Mucosa of stomach (tissue), 1 donor: ENCODE measurements around the gene CT47C1.

Experiments used
- H3K27me3 ChIP-seq: one replicate; pipeline ENCODE4 v1.7.0; 2013; ENCODE audit warnings: mild to moderate bottlenecking, low read length; ENCODE audit not compliant: control insufficient read depth, insufficient read depth
- H3K36me3 ChIP-seq: one replicate; pipeline ENCODE4 v1.7.0; 2013; ENCODE audit warnings: low read length; ENCODE audit not compliant: control insufficient read depth, insufficient read depth
- H3K4me1 ChIP-seq: one replicate; pipeline ENCODE4 v1.7.0; 2013; ENCODE audit warnings: mild to moderate bottlenecking, low read length; ENCODE audit not compliant: control insufficient read depth, insufficient read depth
- H3K4me3 ChIP-seq: one replicate; pipeline ENCODE4 v1.7.0; 2013; ENCODE audit warnings: low read length
- H3K9ac ChIP-seq: one replicate; pipeline ENCODE4 v1.7.0; 2013; ENCODE audit warnings: mild to moderate bottlenecking, low read length, moderate library complexity
- H3K9me3 ChIP-seq: one replicate; pipeline ENCODE4 v1.7.0; 2013; ENCODE audit warnings: mild to moderate bottlenecking, low read length, moderate library complexity; ENCODE audit not compliant: control insufficient read depth
- donor health status: Pancreatic carcinoma.

The CT47C1 gene

DNA sequence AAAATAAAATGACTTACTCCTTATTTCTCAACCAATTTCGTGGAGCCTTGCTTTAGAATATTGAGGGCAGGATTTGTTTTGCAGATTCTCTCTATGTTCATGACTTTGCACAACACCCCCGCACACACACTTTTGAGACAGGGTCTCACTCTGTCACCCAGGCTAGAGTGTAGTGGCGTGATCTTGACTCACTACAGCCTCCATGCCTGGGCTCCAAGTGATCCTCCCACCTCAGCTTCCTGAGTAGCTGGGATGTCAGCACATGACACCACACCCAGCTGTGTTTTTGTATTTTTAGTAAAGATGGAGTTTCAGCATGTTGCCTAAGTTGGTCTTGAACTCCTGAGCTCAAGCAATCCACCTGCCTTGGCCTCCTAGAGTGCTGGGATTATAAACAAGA lies 12.0 kb downstream of the CT47C1 start:
- Histone ChIP-seq H3K4me1 (no peaks in the 10 kb centered on the region), H3K4me3 (no peak overlapping the region), H3K9ac (no peak overlapping the region), H3K36me3 (no peaks in the 10 kb centered on the region), H3K27me3 (no peaks in the 10 kb centered on the region), H3K9me3 (no peaks in the 10 kb centered on the region)

- Histone ChIP-seq H3K9ac (no peak overlapping the region), H3K36me3 (no peaks in the 10 kb centered on the region), H3K9me3 (no peaks in the 10 kb centered on the region), H3K4me1 (no peaks in the 10 kb centered on the region), H3K4me3 (no peak overlapping the region), H3K27me3 (no peaks in the 10 kb centered on the region)
Observed at GRCh38 chrX:119087121-119087520, 14.3 kb downstream of the CT47C1 start.

DNA sequence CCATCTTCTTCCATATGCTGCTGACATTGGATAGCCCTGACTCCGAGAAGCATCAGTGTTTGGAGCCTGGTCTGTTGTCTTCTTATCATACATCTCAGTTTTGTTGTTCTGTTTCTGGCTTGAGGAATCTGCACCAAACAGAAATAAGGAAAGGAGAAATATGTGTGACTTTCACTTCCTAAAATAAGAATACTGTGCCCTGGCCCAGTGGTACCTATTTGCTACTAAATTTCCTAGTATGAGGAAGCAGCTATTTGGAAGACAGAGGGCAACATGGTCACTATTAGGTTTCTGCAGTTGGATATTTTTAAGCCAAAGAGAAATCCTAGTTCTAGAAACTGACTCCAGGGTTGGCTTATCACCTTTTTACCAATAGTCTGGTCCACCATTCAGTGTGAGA lies 16.8 kb downstream of the CT47C1 start:
- Histone ChIP-seq H3K27me3 (no peaks in the 10 kb centered on the region), H3K4me1 (no peaks in the 10 kb centered on the region), H3K4me3 (no peak overlapping the region), H3K9ac (no peak overlapping the region), H3K36me3 (no peaks in the 10 kb centered on the region), H3K9me3 (no peaks in the 10 kb centered on the region)

DNA sequence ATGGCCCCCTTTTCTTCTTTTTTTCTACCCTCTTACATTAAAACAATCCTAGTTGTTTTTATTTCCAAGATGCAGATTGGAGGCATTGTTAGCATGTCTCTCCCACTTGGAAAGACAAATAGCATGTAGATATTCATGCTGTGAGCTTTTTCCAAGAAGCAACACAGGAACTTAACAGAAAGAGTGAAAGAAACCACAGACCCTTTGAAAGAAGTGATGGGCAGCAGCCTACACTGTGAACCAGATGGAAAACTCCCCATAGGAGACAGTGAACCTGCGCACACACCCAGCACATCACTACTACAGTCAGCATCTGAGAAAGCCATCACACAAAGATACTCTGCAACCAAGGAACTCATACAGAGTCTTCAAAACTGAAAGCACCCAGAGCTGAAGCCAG lies 17.8 kb downstream of the CT47C1 start:
- no peak overlapping the region for H3K4me3 ChIP-seq
- H3K9me3 ChIP-seq: no peaks in the 10 kb centered on the region
- no peaks in the 10 kb centered on the region for H3K27me3 ChIP-seq
- H3K36me3 ChIP-seq: no peaks in the 10 kb centered on the region
- H3K9ac ChIP-seq: no peak overlapping the region
- H3K4me1 ChIP-seq: no peaks in the 10 kb centered on the region

GRCh38 chrX:119093991-119094735 lies 21.4 kb downstream of the CT47C1 start:
- Histone ChIP-seq H3K4me3 (no peak overlapping the region), H3K27me3 (no peaks in the 10 kb centered on the region), H3K9me3 (no peaks in the 10 kb centered on the region), H3K9ac (no peak overlapping the region), H3K4me1 (no peaks in the 10 kb centered on the region), H3K36me3 (no peaks in the 10 kb centered on the region)

GRCh38 chrX:119094819-119095218 lies 22.0 kb downstream of the CT47C1 start:
- H3K9me3 ChIP-seq: no peaks in the 10 kb centered on the region
- H3K9ac ChIP-seq: no peak overlapping the region
- no peak overlapping the region for H3K4me3 ChIP-seq
- no peaks in the 10 kb centered on the region for H3K4me1 ChIP-seq
- H3K36me3 ChIP-seq: no peaks in the 10 kb centered on the region
- H3K27me3 ChIP-seq: no peaks in the 10 kb centered on the region

GRCh38 chrX:119095936-119096335 lies 23.1 kb downstream of the CT47C1 start:
- H3K9ac ChIP-seq: no peak overlapping the region
- H3K27me3 ChIP-seq: no peaks in the 10 kb centered on the region
- no peaks in the 10 kb centered on the region for H3K9me3 ChIP-seq
- no peak overlapping the region for H3K4me3 ChIP-seq
- H3K36me3 ChIP-seq: no peaks in the 10 kb centered on the region
- H3K4me1 ChIP-seq: no peaks in the 10 kb centered on the region

GRCh38 chrX:119101168-119101567 lies 28.4 kb downstream of the CT47C1 start:
- H3K36me3 ChIP-seq: no peaks in the 10 kb centered on the region
- H3K27me3 ChIP-seq: no peaks in the 10 kb centered on the region
- no peak overlapping the region for H3K4me3 ChIP-seq
- no peak overlapping the region for H3K9ac ChIP-seq
- H3K9me3 ChIP-seq: no peaks in the 10 kb centered on the region
- H3K4me1 ChIP-seq: no peaks in the 10 kb centered on the region

DNA sequence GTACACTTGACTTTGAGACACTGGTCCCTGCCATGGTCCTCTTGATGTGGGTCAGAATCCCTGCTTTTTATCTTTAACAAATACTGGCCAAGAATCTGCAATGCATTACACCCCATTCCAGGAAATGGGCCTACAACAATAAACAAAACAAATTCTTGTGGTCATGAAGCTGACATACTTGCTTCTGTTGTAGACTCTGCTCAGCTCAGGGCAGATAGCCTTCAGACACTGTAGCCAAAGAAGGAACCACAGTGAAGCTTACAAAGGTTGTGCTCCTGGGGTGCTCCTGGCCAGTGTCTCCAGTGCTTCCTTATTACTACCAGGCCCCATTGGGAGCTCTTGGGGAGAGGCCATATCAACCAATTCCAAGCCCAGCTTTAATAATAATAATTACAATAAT lies 33.0 kb downstream of the CT47C1 start:
- H3K9me3 ChIP-seq: no peaks in the 10 kb centered on the region
- no peaks in the 10 kb centered on the region for H3K27me3 ChIP-seq
- H3K9ac ChIP-seq: no peak overlapping the region
- no peak overlapping the region for H3K4me3 ChIP-seq
- H3K4me1 ChIP-seq: no peaks in the 10 kb centered on the region
- no peaks in the 10 kb centered on the region for H3K36me3 ChIP-seq

GRCh38 chrX:119107206-119107605 lies 34.4 kb downstream of the CT47C1 start:
- Histone ChIP-seq H3K36me3 (no peaks in the 10 kb centered on the region), H3K9me3 (no peaks in the 10 kb centered on the region)

DNA sequence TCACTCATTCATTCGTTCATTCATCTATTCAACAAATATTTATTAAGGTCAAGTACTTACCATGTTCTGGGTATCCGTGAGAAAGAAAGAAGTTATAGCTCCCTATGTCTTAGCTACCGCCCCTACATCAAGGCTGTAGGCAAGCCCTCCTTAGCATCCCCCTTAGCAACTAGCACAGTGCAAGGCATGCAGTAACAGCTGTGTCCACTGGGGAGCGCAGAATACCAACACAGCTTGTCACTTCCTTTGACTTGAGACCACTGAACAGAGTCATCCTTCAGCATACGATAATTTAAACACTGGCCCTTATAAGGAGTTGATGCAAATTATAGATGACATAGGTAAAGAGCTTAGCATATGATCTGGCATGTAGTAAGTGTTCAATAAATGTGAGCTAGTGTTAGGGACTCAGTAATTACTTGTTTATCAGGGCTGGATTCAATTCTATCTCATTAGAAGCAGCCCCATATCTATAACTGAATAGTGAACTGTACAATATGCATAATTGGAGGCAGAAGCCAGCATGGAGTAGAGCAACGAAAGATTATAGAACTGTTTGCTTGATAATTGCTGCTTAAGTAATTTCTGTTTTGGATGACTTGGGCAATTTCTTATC lies 46.1 kb downstream of the CT47C1 start:
- Histone ChIP-seq H3K4me3 (no peak overlapping the region), H3K9ac (no peak overlapping the region), H3K36me3 (no peaks in the 10 kb centered on the region), H3K4me1 (no peaks in the 10 kb centered on the region), H3K27me3 (no peaks in the 10 kb centered on the region), H3K9me3 (no peaks in the 10 kb centered on the region)

More at GRCh38 chrX:119107206-119107605, 34.4 kb downstream of the CT47C1 start:
- Histone ChIP-seq H3K4me3 (no peak overlapping the region), H3K9ac (no peak overlapping the region), H3K27me3 (no peaks in the 10 kb centered on the region), H3K4me1 (no peaks in the 10 kb centered on the region)

- Histone ChIP-seq H3K4me3 (no peak overlapping the region), H3K36me3 (no peaks in the 10 kb centered on the region), H3K27me3 (no peaks in the 10 kb centered on the region), H3K9me3 (no peaks in the 10 kb centered on the region), H3K4me1 (no peaks in the 10 kb centered on the region), H3K9ac (no peak overlapping the region)
Observed at GRCh38 chrX:119121341-119121740, 48.5 kb downstream of the CT47C1 start.
